Right lobe of liver (tissue), 6 donors: ENCODE data around the gene ARMH2. TPM values are rescaled to one million over a fixed set of nuclear protein-coding genes. Genes with fewer than 3 reads are reported as not detected.
"Not testable (repeated sequence)": the region's sequence is repeated elsewhere in the genome, so short reads cannot be mapped to it uniquely, and the experiment has no call there.

Source experiments
- ATAC-seq, 4 donors: fragments of 200-7000 bp; cut with Tn5 transposase; one replicate each; pipeline ENCODE4 v1.9.1; 2020; ENCODE audit warnings: mild to moderate bottlenecking in 4 of 4, moderate library complexity in 4 of 4
- DNase-seq, 3 donors: peaks; one replicate each; pipeline ENCODE4 v3.0.0-alpha.2; 2020
- H3K27ac ChIP-seq, 3 donors: fragments of 200-600 bp; one replicate each; pipeline ENCODE4 v1.8.0; 2022
- H3K27me3 ChIP-seq, 2 donors: fragments of 200-600 bp; one replicate each; pipeline ENCODE4 v1.8.0; 2022
- H3K36me3 ChIP-seq, 4 donors: fragments of 200-600 bp; sonication (generic) in 1 of 4; one replicate each; pipeline versions ENCODE4 v1.5.1 to v1.8.0; 2017 to 2022; ENCODE audit warnings: control low read depth in 1 of 4
- H3K4me1 ChIP-seq, 4 donors: fragments of 200-600 bp; sonication (generic) in 1 of 4; one replicate each; pipeline versions ENCODE4 v1.5.1 to v1.8.0; 2017 to 2022; ENCODE audit warnings: control low read depth in 1 of 4
- H3K4me3 ChIP-seq, 3 donors: fragments of 200-600 bp; one replicate each; pipeline ENCODE4 v1.8.0; 2022
- H3K9me3 ChIP-seq, 4 donors: fragments of 200-600 bp; sonication (generic) in 1 of 4; one replicate each; pipeline versions ENCODE4 v1.5.1 to v1.8.0; 2017 to 2022; ENCODE audit warnings: control low read depth in 1 of 4
- POLR2A ChIP-seq: fragments of 450-650 bp; IDR thresholded peaks from one replicate; pipeline ENCODE4 v1.6.1; 2017; ENCODE audit warnings: antibody characterized with exemption, mild to moderate bottlenecking
- WGBS: methylation state at CpG from one replicate; pipeline ENCODE4 v1.1.6; 2018; ENCODE audit warnings: low coverage, low lambda C conversion rate; ENCODE audit not compliant: insufficient coverage; ENCODE audit errors: missing lambda C conversion rate; 5-methylcytosine and 5-hydroxymethylcytosine counted together
- intact Hi-C, 2 donors: fragments of 100-400 bp; cut with DNase I; formaldehyde crosslinking; loops; one replicate each; pipeline versions ENCODE4 v1.11.2 to v1.14.1; 2022
- total RNA-seq, 6 experiments: library from RNA; depleted of rRNA in 2 of 6; stranded (reverse); fragments of >200 nt in 2 of 6; fragmentation: NEBNext Ultra II Directional in 3 of 6; extraction: Animal tissue kit (Norgen Biotek cat#: 25700) in 3 of 6; gene quantifications; one replicate each; pipeline versions ENCODE4 v1.1.0 to v1.2.4, GENCODE V29; 2016 to 2023
- TF ChIP-seq, protein P1 (sequence below), 4 donors: fragments of 200-600 bp in 3 of 4; fragments of 450-650 bp in 1 of 4; IDR thresholded peaks; one replicate each; pipeline versions ENCODE4 v1.5.1 to v1.8.0; 2016 to 2022; ENCODE audit warnings: antibody characterized with exemption in 4 of 4, mild to moderate bottlenecking in 2 of 4
- donor health status: DM: no; HTN: yes; CAD: no.
- donor health status: DM: no; HTN: no; CAD: no.
- donor health status: DM: no; HTN: no; CAD: no.
- donor health status: DM: no; HTN: yes; CAD: no.
- donor health status: DM: no; HTN: yes; CAD: no.

Gene ARMH2
- total RNA-seq, 6 experiments from 2014 or later, result not detected

GRCh38 chr6:24760210-24760609 is 38.5 kb downstream of the ARMH2 start:
- H3K4me3 ChIP-seq, result no peak overlapping the region
- DNase-seq (no peak), ATAC-seq (no peak)
- 100% methylated on average over 1 of the region's 5 CpGs for WGBS
- no peaks in the 10 kb centered on the region for H3K4me1 ChIP-seq
- no peak overlapping the region for H3K27ac ChIP-seq
- TF ChIP-seq, protein P1, sequence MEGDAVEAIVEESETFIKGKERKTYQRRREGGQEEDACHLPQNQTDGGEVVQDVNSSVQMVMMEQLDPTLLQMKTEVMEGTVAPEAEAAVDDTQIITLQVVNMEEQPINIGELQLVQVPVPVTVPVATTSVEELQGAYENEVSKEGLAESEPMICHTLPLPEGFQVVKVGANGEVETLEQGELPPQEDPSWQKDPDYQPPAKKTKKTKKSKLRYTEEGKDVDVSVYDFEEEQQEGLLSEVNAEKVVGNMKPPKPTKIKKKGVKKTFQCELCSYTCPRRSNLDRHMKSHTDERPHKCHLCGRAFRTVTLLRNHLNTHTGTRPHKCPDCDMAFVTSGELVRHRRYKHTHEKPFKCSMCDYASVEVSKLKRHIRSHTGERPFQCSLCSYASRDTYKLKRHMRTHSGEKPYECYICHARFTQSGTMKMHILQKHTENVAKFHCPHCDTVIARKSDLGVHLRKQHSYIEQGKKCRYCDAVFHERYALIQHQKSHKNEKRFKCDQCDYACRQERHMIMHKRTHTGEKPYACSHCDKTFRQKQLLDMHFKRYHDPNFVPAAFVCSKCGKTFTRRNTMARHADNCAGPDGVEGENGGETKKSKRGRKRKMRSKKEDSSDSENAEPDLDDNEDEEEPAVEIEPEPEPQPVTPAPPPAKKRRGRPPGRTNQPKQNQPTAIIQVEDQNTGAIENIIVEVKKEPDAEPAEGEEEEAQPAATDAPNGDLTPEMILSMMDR (IDR thresholded peaks at IDR 0.05), result no peak
- no peak for TF ChIP-seq POLR2A
- no peaks in the 10 kb centered on the region for H3K9me3 ChIP-seq
- H3K27me3 ChIP-seq, result no peaks in the 10 kb centered on the region
- intact Hi-C loops, result loop anchor here (10.0 kb wide), 2 partner anchors 45 to 175 kb away; partner anchors contain the start of gene C6orf62 (in 1 of the 2)
- no peaks in the 10 kb centered on the region for H3K36me3 ChIP-seq

DNA sequence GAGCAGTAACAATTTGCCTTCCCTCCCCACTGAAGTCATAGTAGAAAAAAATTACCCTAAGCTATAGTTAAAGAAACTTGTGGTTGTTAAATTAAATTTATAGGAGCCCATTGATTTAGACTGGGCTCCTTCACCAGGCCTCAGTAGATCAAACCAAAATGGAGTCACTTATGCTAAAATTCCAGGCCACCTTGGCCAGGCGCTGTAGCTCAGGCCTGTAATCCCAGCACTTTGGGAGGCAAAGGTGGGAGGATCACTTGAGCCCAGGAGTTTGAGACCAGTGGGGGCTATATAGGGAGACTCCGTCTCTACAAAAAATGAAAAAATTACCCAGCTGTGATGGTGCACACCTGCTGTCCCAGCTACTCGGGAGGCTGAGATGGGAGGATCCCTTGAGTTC is 39.0 kb downstream of the ARMH2 start:
- 96% methylated on average over 3 of the region's 3 CpGs for WGBS
- intact Hi-C loops, result loop anchor here (10.0 kb wide), 2 partner anchors 45 to 175 kb away; partner anchors contain the start of gene C6orf62 (in 1 of the 2)
- H3K27me3 ChIP-seq, result no peaks in the 10 kb centered on the region
- no peaks in the 10 kb centered on the region for H3K36me3 ChIP-seq
- H3K27ac ChIP-seq, result no peak overlapping the region
- DNase-seq, result no peak
- ATAC-seq, result no peak
- H3K4me3 ChIP-seq, result no peak overlapping the region
- H3K9me3 ChIP-seq, result no peaks in the 10 kb centered on the region
- no peaks in the 10 kb centered on the region for H3K4me1 ChIP-seq
- TF ChIP-seq, protein P1 (IDR thresholded peaks at IDR 0.05), result no peak
- no peak for TF ChIP-seq POLR2A

DNA sequence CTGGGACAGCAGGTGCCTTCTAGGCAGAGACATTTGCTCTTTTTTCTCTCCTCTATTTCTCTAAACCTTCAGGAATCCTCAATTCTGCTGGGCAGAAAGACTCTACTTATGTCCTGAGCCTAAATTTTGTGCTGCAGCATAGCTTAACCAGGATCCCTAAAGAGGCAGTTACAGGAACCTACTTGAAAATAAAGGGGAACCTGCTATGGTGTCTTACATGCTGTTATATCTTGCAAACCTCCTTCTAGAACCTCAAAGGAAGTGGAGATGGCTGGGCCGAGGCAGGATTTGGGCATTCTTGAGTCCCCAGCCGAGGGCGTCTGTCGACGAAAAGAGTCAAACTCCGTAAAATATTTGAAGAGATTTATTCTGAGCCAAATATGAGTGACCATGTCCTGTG is 41.1 kb downstream of the ARMH2 start:
- no peaks in the 10 kb centered on the region for H3K27me3 ChIP-seq
- H3K36me3 ChIP-seq, result no peaks in the 10 kb centered on the region
- DNase-seq (no peak), ATAC-seq (peak in 3 of 4 donors; percentile 37 to 55 (median 39))
- WGBS, result 82% methylated on average over 6 of the region's 6 CpGs
- no peaks in the 10 kb centered on the region for H3K4me1 ChIP-seq
- intact Hi-C loops, result no loop called here
- TF ChIP-seq, protein P1 (IDR thresholded peaks at IDR 0.05), result no peak
- no peak for TF ChIP-seq POLR2A
- H3K27ac ChIP-seq, result no peak overlapping the region
- no peaks in the 10 kb centered on the region for H3K9me3 ChIP-seq
- H3K4me3 ChIP-seq, result no peak overlapping the region

- no peak for ATAC-seq
Observed at GRCh38 chr6:24755279-24755678, 43.4 kb downstream of the ARMH2 start.

DNA sequence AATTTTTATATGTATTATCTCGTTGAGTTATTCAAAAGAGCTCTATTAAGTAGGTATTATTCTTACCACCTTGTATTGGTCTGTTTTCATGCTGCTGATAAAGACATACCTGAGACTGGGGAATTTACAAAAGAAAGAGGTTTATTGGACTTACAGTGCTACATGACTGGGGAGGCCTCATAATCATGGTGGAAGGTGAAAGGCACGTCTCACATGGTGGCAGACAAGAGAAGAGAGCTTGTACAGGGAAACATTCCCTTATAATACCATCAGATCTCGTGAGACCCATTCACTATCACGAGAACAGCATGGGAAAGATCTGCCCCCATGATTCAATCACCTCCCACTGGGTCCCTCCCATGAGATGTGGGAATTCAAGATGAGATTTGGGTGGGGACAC is 44.3 kb downstream of the ARMH2 start:
- ATAC-seq, intact Hi-C loops, H3K9me3 ChIP-seq, H3K4me3 ChIP-seq, H3K27ac ChIP-seq, H3K27me3 ChIP-seq, H3K4me1 ChIP-seq, H3K36me3 ChIP-seq, DNase-seq: not testable (repeated sequence)
- 73% methylated on average over 3 of the region's 4 CpGs for WGBS

More at GRCh38 chr6:24755279-24755678, 43.4 kb downstream of the ARMH2 start:
- Histone ChIP-seq H3K9me3 (no peaks in the 10 kb centered on the region), H3K27me3 (no peaks in the 10 kb centered on the region), H3K27ac (no peak overlapping the region), H3K4me3 (no peak overlapping the region), H3K36me3 (no peaks in the 10 kb centered on the region), H3K4me1 (no peaks in the 10 kb centered on the region)
- TF ChIP-seq, protein P1 (IDR thresholded peaks at IDR 0.05), result no peak
- TF ChIP-seq POLR2A, result no peak
- intact Hi-C loops, result no loop called here
- no peak for DNase-seq
